Measurements from ENCODE around the gene PRTG.

The PRTG gene

DNA sequence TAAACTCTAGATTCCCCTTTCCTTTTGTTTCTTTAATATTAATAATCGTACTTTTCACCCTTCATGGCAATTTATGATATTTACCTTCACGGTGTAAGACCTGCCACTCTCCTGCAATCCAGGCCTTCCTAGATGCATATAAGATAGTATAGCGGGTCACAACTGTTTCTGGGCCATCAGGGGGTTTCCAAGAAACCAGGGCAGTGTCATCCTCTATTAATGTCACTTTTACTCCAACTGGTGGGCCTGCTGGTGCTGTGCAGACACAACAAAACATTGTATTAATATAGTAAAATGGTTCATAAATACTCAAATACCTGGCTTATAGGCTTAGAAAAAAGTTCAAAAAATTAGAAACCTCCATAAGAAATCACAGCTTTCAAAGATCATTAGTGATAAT, 105.9 kb downstream of the PRTG start:
- no peak for DNase-seq (ENCODE audit: low read depth, low spot score)
- Histone ChIP-seq H3K4me3 (ENCODE audit: low read length) (no peak overlapping the region), H3K4me1 (ENCODE audit: control insufficient read depth, insufficient read depth, low read length) (no peaks in the 10 kb centered on the region), H3K36me3 (ENCODE audit: control insufficient read depth, insufficient read depth, low read length) (no peaks in the 10 kb centered on the region), H3K9me3 (ENCODE audit: control insufficient read depth, insufficient read depth, low read length) (no peaks in the 10 kb centered on the region), H3K27ac (ENCODE audit: low read length) (no peak overlapping the region), H3K27me3 (ENCODE audit: control insufficient read depth, insufficient read depth, low read length) (no peaks in the 10 kb centered on the region)
- WGBS (ENCODE audit: insufficient coverage, insufficient read length): 100% methylated on average over 1 of the region's 3 CpGs

DNA sequence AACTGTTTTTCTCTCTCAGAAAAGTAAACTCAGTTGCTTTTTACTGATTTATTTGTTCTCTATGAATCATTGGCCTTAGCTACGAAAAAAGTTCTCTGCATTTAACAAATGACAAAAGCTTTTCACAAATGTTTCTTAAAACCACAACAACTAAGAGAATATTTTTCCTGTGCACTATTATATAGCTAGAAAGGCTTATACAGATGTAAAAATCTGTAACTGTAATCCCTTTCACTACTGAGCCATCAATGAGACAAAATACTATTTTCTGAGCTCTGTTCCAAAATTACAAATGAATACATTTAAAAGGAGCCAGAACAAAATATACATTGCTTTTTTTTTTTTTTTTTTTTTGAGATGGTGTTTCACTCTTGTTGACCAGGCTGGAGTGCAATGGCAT, 109.2 kb downstream of the PRTG start:
- no peaks in the 10 kb centered on the region for H3K4me1 ChIP-seq (ENCODE audit: control insufficient read depth, insufficient read depth, low read length)
- DNase-seq (ENCODE audit: low read depth, low spot score): no peak
- no peak overlapping the region for H3K4me3 ChIP-seq (ENCODE audit: low read length)
- no peak overlapping the region for H3K27ac ChIP-seq (ENCODE audit: low read length)
- no peaks in the 10 kb centered on the region for H3K36me3 ChIP-seq (ENCODE audit: control insufficient read depth, insufficient read depth, low read length)
- H3K9me3 ChIP-seq (ENCODE audit: control insufficient read depth, insufficient read depth, low read length): no peaks in the 10 kb centered on the region
- WGBS (ENCODE audit: insufficient coverage, insufficient read length): no CpG with 5 or more reads among the region's 1 CpG
- no peaks in the 10 kb centered on the region for H3K27me3 ChIP-seq (ENCODE audit: control insufficient read depth, insufficient read depth, low read length)

DNA sequence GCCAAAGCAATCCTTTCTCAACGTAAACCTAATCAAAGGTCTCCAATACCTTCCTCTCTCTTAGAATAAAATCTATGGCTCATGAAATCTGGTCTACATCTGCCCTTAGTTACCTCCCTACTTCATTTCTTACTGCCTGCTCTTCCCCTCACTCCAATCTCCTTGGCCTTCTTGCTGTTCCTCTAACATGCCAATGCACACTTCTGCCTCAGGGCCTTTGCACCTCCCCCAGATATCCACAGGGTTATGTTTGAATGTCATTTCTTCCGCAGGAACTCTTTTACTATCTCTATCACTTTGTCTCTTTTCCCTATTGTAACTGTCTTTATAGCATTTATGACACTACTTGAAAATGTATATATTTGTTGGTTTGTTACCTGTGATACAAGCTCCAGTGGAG, 110.5 kb downstream of the PRTG start:
- Histone ChIP-seq H3K4me1 (ENCODE audit: control insufficient read depth, insufficient read depth, low read length) (no peaks in the 10 kb centered on the region), H3K36me3 (ENCODE audit: control insufficient read depth, insufficient read depth, low read length) (no peaks in the 10 kb centered on the region)

DNA sequence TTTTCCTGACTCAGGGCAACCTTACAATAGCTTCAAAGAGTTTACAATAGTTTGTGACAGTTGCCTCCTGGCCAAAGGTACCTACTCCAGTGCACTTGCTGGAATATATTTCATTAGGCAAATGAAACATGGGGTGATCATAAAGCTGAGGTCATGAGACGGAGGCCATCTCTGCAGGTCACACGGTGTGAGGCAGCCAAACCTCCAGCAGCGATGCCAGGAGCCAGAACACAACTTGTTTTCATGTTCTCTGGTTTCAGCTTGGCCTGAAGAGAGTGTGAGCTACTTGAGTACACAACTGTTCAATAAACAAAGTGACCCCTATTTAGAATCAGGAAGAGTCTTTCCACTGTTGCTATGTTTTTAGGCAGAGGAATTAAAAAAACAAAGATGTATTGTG, 112.1 kb downstream of the PRTG start:
- WGBS (ENCODE audit: insufficient coverage, insufficient read length): no CpG with 5 or more reads among the region's 3 CpGs
- DNase-seq (ENCODE audit: low read depth, low spot score): no peak
- H3K4me3 ChIP-seq (ENCODE audit: low read length): no peak overlapping the region
- no peaks in the 10 kb centered on the region for H3K36me3 ChIP-seq (ENCODE audit: control insufficient read depth, insufficient read depth, low read length)
- H3K9me3 ChIP-seq (ENCODE audit: control insufficient read depth, insufficient read depth, low read length): no peaks in the 10 kb centered on the region
- H3K4me1 ChIP-seq (ENCODE audit: control insufficient read depth, insufficient read depth, low read length): no peaks in the 10 kb centered on the region
- no peak overlapping the region for H3K27ac ChIP-seq (ENCODE audit: low read length)
- no peaks in the 10 kb centered on the region for H3K27me3 ChIP-seq (ENCODE audit: control insufficient read depth, insufficient read depth, low read length)

More for the DNA sequence above, 110.5 kb downstream of the PRTG start:
- no CpG with 5 or more reads among the region's 2 CpGs for WGBS (ENCODE audit: insufficient coverage, insufficient read length)
- Histone ChIP-seq H3K27me3 (ENCODE audit: control insufficient read depth, insufficient read depth, low read length) (no peaks in the 10 kb centered on the region), H3K27ac (ENCODE audit: low read length) (no peak overlapping the region), H3K9me3 (ENCODE audit: control insufficient read depth, insufficient read depth, low read length) (no peaks in the 10 kb centered on the region), H3K4me3 (ENCODE audit: low read length) (no peak overlapping the region)
- no peak for DNase-seq (ENCODE audit: low read depth, low spot score)

DNA sequence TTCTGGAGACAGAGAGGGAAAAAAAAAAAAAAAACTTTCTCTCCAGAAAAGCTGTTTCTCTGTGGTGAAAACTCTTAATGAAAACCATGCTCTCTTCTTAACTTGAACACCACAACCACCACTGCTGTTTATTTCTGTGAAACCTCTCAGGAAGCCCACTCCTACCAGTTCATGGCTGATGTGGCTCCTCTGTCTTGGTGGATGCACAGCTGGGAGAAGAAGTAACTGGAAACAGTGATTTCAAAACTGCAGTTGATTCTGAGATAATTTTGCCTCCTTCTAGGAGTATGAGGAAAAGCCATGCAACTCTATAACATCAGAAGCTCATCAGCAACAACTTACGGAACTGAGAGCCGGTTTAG, 114.6 kb downstream of the PRTG start:
- H3K27ac ChIP-seq (ENCODE audit: low read length): no peak overlapping the region
- no CpG with 5 or more reads among the region's 2 CpGs for whole genome bisulfite sequencing (ENCODE audit: insufficient coverage, insufficient read length)
- H3K9me3 ChIP-seq (ENCODE audit: control insufficient read depth, insufficient read depth, low read length): no peaks in the 10 kb centered on the region
- H3K4me3 ChIP-seq (ENCODE audit: low read length): no peak overlapping the region
- H3K4me1 ChIP-seq (ENCODE audit: control insufficient read depth, insufficient read depth, low read length): no peaks in the 10 kb centered on the region
- no peaks in the 10 kb centered on the region for H3K36me3 ChIP-seq (ENCODE audit: control insufficient read depth, insufficient read depth, low read length)
- DNase-seq (ENCODE audit: low read depth, low spot score): no peak
- no peaks in the 10 kb centered on the region for H3K27me3 ChIP-seq (ENCODE audit: control insufficient read depth, insufficient read depth, low read length)

DNA sequence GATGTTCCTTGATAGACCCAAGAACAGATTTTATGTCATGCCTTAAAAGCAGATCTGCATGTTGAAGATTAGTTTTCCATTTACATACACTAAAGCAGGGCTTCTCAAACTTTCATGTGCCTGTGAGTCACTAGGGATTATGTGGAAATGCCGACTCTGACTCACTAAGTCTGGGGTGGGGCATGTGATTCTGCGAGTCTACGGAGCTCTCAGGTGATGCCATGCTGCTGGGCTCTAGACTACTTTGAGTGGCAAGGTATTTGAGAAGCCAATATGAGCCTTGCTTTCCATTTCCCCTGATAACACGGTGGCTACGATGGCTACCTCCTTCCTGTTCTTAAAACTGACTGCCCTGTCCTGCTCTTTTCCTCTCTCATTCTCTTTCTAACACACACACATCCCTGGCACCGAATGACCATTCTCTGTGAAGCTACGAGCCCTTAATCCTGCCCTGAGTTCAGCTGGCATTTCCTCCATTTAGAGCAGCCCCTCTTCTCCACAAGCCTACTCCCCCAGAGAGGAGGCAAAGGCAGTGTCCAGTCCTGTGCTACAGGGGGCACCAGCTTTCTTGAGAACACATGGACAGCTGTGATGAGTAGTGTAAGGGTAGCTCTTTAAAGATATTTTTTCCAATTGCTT, 115.1 kb downstream of the PRTG start:
- DNase-seq (ENCODE audit: low read depth, low spot score): no peak
- no peaks in the 10 kb centered on the region for H3K4me1 ChIP-seq (ENCODE audit: control insufficient read depth, insufficient read depth, low read length)
- H3K27ac ChIP-seq (ENCODE audit: low read length): no peak overlapping the region
- H3K4me3 ChIP-seq (ENCODE audit: low read length): no peak overlapping the region
- no peaks in the 10 kb centered on the region for H3K9me3 ChIP-seq (ENCODE audit: control insufficient read depth, insufficient read depth, low read length)
- H3K36me3 ChIP-seq (ENCODE audit: control insufficient read depth, insufficient read depth, low read length): no peaks in the 10 kb centered on the region
- no CpG with 5 or more reads among the region's 7 CpGs for WGBS (ENCODE audit: insufficient coverage, insufficient read length)
- H3K27me3 ChIP-seq (ENCODE audit: control insufficient read depth, insufficient read depth, low read length): no peaks in the 10 kb centered on the region

DNA sequence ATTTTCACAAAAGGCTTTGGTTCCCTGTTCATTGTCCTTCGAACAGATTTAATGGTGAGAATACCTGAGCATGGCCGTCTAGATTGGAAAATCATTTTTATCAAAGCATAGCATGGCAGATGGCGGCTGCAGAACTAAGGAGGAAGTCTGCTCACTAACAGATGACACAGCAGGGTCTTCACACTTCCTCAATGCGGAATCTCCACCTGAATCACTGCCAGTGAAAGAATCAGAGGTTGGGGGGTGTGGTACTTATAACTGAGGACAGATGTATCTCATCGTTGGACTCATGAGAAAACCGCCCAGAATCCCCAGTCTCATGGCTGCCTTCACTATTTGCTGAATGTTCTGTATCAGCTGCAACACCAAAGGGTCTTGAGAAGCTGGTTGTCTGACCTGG, 123.2 kb downstream of the PRTG start:
- no CpG with 5 or more reads among the region's 6 CpGs for WGBS (ENCODE audit: insufficient coverage, insufficient read length)
- Histone ChIP-seq H3K27ac (ENCODE audit: low read length) (no peak overlapping the region), H3K36me3 (ENCODE audit: control insufficient read depth, insufficient read depth, low read length) (no peaks in the 10 kb centered on the region), H3K4me1 (ENCODE audit: control insufficient read depth, insufficient read depth, low read length) (no peaks in the 10 kb centered on the region), H3K9me3 (ENCODE audit: control insufficient read depth, insufficient read depth, low read length) (no peaks in the 10 kb centered on the region), H3K27me3 (ENCODE audit: control insufficient read depth, insufficient read depth, low read length) (no peaks in the 10 kb centered on the region), H3K4me3 (ENCODE audit: low read length) (no peak overlapping the region)
- no peak for DNase-seq (ENCODE audit: low read depth, low spot score)

DNA sequence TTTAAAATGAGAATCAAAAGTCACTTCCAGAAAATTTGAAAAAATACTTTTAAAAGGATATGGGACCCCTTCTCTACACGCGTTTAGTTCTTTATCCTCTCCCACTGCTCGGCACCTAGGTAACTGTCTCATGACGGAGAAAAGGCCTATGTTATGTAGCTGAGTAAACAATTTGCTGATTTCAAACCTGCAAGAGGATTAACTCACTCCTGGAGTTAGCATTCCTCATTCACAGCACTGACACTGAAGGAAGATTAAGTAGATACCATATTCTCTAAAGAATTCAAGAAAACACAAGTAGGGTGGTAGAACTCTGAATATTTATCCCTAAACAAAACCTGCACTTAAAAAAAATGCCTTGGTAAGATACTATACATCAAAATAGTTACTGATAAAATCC, 124.6 kb downstream of the PRTG start:
- Histone ChIP-seq H3K36me3 (ENCODE audit: control insufficient read depth, insufficient read depth, low read length) (no peaks in the 10 kb centered on the region), H3K27ac (ENCODE audit: low read length) (no peak overlapping the region), H3K27me3 (ENCODE audit: control insufficient read depth, insufficient read depth, low read length) (no peaks in the 10 kb centered on the region), H3K9me3 (ENCODE audit: control insufficient read depth, insufficient read depth, low read length) (no peaks in the 10 kb centered on the region), H3K4me3 (ENCODE audit: low read length) (no peak overlapping the region), H3K4me1 (ENCODE audit: control insufficient read depth, insufficient read depth, low read length) (no peaks in the 10 kb centered on the region)
- no CpG with 5 or more reads among the region's 4 CpGs for WGBS (ENCODE audit: insufficient coverage, insufficient read length)
- DNase-seq (ENCODE audit: low read depth, low spot score): no peak

DNA sequence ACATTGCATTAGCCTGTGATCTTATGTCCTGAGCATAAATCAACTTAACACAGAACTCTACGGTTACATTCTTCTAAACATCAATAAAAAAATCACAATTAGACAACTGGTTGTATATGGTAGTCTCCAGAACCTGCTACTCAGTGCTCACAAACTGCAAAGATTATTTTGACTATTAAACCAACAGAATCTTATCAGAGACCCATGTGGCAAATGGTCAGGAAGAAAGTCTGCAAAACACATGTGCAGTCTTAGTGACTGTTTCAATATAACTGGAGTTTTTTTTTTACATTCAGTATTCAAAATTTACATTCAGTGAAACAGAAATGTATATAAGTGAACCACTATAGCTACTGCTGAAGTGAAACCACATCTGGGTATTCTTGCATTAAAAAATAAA, 127.5 kb downstream of the PRTG start:
- Histone ChIP-seq H3K9me3 (ENCODE audit: control insufficient read depth, insufficient read depth, low read length) (no peaks in the 10 kb centered on the region), H3K36me3 (ENCODE audit: control insufficient read depth, insufficient read depth, low read length) (no peaks in the 10 kb centered on the region), H3K27ac (ENCODE audit: low read length) (no peak overlapping the region), H3K4me1 (ENCODE audit: control insufficient read depth, insufficient read depth, low read length) (no peaks in the 10 kb centered on the region), H3K4me3 (ENCODE audit: low read length) (no peak overlapping the region), H3K27me3 (ENCODE audit: control insufficient read depth, insufficient read depth, low read length) (no peaks in the 10 kb centered on the region)
- DNase-seq (ENCODE audit: low read depth, low spot score): no peak
- WGBS (ENCODE audit: insufficient coverage, insufficient read length): no CpG with 5 or more reads among the region's 1 CpG

DNA sequence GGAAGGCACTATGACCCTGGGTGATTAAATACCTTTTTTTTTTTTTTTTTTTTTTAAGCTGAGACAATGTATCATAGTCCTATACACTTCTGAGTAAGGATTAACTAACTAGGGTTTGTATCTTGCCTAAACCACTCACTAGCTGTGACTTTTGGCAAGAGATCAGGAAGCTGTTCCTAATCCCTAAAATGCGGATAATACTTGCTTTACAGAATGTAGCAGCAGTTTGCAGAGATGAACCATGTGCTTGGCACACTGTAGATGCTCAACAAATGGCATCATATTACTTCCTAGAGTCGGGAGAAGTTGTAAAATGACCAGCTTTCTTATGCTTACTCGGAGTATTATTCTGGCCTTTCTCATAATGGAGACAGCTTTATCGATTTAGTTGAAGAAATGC, 129.2 kb downstream of the PRTG start:
- no peak for DNase-seq (ENCODE audit: low read depth, low spot score)
- H3K27ac ChIP-seq (ENCODE audit: low read length): no peak overlapping the region
- no CpG with 5 or more reads among the region's 4 CpGs for WGBS (ENCODE audit: insufficient coverage, insufficient read length)
- H3K36me3 ChIP-seq (ENCODE audit: control insufficient read depth, insufficient read depth, low read length): no peaks in the 10 kb centered on the region
- H3K4me1 ChIP-seq (ENCODE audit: control insufficient read depth, insufficient read depth, low read length): no peaks in the 10 kb centered on the region
- H3K4me3 ChIP-seq (ENCODE audit: low read length): no peak overlapping the region
- H3K27me3 ChIP-seq (ENCODE audit: control insufficient read depth, insufficient read depth, low read length): no peaks in the 10 kb centered on the region
- H3K9me3 ChIP-seq (ENCODE audit: control insufficient read depth, insufficient read depth, low read length): no peaks in the 10 kb centered on the region

DNA sequence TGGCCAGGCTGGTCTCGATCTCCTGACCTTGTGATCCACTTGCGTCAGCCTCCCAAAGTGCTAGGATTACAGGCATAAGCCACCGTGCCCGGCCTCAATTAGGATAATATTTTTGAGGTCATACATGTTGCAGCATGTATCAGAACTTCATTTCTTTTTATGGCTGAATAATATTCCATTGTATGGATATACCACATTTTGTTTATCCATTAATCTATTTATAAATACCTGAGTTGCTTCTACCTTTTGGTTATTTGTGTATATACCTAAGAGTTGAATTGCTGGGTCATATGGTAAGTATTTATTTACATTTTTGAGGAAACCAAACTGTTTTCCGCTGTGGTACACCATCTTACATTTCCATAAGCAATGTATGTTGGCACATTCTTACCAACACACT, 136.7 kb downstream of the PRTG start:
- WGBS (ENCODE audit: insufficient coverage, insufficient read length): no CpG with 5 or more reads among the region's 5 CpGs
- Histone ChIP-seq H3K27ac (ENCODE audit: low read length) (no peak overlapping the region), H3K27me3 (ENCODE audit: control insufficient read depth, insufficient read depth, low read length) (no peaks in the 10 kb centered on the region), H3K4me3 (ENCODE audit: low read length) (no peak overlapping the region), H3K4me1 (ENCODE audit: control insufficient read depth, insufficient read depth, low read length) (no peaks in the 10 kb centered on the region), H3K9me3 (ENCODE audit: control insufficient read depth, insufficient read depth, low read length) (no peaks in the 10 kb centered on the region), H3K36me3 (ENCODE audit: control insufficient read depth, insufficient read depth, low read length) (no peaks in the 10 kb centered on the region)
- no peak for DNase-seq (ENCODE audit: low read depth, low spot score)
